ENCODE measurements around the gene AKAP8L.

Gene AKAP8L, protein sequence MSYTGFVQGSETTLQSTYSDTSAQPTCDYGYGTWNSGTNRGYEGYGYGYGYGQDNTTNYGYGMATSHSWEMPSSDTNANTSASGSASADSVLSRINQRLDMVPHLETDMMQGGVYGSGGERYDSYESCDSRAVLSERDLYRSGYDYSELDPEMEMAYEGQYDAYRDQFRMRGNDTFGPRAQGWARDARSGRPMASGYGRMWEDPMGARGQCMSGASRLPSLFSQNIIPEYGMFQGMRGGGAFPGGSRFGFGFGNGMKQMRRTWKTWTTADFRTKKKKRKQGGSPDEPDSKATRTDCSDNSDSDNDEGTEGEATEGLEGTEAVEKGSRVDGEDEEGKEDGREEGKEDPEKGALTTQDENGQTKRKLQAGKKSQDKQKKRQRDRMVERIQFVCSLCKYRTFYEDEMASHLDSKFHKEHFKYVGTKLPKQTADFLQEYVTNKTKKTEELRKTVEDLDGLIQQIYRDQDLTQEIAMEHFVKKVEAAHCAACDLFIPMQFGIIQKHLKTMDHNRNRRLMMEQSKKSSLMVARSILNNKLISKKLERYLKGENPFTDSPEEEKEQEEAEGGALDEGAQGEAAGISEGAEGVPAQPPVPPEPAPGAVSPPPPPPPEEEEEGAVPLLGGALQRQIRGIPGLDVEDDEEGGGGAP

DNA sequence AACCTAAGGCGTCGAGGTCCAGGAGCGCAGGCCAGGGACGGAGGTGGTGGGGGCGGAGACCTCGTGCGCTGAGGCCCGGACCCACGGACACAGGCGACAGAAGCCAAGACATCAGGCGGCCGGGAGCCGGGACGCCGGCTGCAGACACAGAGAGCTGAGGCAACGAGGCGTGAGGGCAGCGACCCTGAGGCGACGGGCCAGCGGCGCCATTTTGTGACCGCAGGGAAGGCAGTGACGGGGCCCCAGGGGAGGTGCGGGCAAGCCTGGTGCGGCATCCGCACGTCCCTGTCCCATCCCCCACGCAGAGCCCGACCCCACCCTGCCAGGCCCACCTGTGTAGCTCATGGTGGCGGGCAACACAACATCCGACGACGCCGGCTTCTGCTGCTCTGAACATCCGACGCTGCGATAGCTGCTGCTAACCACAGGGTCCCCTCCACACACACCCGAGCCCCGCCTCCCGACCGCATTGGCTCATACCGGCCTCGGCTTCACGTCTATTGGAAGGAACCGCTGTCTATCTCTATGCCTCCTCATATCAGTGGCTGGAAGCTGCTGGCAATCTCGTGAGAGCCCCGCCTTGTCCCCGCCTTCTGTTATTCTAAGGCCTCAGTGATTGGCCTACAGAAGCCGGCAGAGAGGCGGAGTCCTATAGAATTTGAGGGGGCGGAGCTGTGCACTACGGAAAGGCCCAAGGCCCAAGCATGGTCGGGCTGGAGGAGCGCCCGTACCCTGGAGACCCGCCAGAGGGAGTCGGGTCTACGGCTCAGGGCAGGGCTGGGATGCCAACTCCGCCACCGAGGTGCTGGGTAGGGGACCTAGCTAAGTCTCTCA is at the start of gene AKAP8L:
AKAP8L (minus strand) TSS at position 410 of the 834 bp plus-strand sequence; CDS start at position 345, 65 bp downstream.
- peak; percentile 98 to 99 for DNase-seq

DNA sequence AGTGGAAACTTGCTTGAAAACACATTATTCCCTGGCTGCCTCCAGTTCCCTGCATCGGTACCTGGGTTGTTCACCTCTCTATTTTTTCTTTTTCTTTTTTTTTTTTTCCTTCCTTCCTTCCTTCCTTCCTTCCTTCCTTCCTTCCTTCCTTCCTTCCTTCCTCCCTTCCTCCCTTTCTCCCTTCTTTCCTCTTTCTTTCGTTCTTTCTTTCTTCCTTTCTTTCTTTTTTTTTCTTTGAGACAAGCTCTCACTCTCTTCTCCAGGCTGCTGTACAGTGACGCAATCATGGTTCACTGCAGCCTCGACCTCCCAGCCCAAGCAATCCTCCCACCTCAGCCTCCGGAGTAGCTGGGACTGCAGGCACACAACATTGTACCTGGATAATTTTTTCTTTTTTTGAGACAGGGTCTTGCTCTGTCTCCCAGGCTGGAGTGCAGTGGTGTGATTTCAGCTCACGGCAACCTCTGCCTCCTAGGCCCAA is 49.0 kb upstream of the AKAP8L start:
- DNase-seq = no peak

DNA sequence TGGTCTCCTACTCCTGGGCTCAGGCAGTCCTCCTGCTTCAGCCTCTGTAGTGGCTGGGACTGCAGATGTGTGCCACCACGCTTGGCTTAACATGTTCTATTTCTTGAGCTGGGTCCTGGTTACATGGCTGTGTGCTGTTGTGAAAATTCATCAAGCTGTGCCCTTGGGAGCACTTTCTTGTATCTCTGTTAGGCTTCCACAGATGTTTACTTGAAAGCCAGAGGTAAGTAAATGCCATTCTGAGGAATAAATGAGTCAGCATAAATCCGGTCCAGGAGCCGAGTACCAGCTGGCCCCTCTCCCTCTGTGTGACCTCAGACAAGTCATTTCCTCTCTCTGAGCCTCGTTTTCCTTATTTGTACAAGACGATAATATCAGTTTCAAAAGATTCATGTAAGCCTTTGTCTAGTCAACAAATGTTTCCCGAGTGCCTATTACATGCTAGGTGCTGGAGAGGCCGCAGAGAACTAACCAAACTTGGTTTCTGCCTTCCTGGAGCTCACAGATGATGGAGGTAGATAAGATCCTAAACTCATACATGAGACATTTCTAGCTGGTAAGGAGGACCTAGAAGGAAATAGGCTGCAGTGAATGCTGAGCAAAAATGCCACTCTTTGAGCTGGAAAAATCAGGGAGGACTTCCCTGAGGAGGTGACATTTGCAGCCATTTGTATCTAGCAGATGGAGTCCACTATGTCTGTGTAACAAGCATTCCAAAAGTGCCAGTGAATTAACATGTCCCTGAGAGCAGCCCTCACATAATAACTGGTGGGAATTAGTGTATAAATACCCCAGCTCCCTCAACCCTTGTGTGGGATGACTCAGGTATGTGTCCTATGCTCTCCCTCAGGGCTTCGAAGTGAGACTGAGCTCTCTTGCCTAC is 48.3 kb upstream of the AKAP8L start:
- DNase-seq = no peak

DNA sequence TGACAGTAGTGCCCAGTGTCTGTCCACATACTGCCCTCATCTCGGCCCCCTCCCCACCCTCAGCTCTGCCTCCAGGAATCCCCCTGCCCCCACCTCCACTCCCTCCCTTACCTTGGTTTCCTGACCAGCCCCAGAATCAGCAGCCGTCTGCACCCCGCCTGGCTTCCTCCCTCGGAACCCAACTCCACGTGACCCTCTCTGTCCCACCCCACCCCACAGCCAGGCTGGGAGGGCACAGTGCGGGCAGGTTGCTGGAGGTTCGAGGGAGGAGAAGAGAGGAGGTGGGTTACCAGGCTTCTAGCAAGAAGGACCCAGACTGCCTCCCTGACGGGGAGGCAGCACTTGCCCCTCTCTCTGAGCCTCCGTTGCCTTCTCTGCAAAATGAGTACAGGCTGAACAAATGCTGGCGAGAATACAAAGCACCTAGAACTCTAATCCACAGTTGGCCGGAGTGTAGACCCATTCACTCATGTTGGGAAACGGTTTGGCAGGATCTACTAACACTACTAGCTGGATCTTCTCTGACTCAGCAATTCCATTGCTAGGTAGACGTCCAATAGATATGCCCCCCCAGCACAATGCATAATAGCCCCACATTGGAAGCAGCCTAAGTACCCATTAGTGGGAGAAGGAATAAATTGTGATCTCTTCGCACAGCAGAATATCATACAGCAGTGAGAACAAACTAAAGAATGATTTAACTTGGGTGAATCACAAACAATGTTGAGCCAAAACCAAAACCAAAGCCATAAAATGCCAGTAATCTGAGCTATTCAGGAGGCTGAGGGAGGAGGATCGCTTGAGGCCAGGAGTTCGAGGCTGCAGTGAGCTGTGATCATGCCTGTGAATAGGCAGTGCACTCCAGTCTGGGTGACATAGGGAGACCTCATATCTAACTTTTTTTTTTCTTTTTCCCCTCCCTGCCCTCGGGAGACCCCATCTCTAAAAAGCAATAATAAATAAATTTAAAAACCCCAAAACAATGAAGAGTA is 45.9 kb upstream of the AKAP8L start, which contains the start of gene RASAL3:
RASAL3 (minus strand) TSS at position 151 of the 992 bp plus-strand sequence. CDS start 186 bp downstream, outside the sequence.
- peak in 1 of 2 donors; percentile 5 for DNase-seq

DNA sequence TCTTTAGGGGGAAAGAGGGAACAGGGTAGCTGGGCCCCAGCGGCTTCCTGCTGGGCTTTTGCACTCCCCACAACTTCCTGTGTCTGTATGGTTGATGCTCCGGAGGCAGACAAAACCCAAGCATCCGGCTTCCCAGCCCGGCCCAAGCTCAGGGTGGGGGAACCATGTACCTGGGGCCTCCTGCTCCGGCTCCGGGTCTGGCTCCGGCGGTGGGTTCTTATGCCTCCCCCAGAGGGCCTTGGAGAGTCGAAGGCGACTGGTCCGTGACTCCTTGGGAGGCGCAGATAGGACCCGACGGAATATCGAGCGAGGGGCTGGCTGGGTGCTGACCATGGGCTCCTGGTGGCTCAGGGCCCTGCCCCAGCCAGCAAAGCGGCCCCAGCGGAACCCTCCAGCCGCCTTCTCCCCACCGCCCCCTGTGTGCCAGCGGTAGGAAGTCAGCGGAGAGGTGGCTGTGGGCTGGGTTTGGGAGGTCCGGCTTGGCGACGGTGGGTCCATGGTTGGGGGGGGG is 45.1 kb upstream of the AKAP8L start:
- DNase-seq = peak in 1 of 2 donors; percentile 4

DNA sequence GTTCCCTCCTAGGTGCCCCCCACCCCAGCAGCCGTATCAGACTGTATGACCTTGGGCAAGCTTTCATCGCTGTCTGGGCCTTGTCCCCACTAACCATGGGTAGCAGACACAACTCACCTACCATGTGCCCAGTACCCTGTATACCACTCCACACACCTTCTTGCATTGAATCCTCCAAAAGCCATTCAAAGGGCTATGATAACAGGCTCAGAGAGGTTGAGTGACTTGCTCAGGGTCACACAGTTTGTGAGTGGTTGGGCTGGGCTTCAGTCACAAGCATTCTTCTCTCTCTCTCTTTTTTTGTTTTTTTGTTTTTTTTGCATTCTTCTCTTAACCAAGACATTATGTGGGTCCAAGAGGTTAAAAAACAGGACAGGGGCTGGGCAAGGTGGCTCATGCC is 42.9 kb upstream of the AKAP8L start:
- DNase-seq = no peak

DNA sequence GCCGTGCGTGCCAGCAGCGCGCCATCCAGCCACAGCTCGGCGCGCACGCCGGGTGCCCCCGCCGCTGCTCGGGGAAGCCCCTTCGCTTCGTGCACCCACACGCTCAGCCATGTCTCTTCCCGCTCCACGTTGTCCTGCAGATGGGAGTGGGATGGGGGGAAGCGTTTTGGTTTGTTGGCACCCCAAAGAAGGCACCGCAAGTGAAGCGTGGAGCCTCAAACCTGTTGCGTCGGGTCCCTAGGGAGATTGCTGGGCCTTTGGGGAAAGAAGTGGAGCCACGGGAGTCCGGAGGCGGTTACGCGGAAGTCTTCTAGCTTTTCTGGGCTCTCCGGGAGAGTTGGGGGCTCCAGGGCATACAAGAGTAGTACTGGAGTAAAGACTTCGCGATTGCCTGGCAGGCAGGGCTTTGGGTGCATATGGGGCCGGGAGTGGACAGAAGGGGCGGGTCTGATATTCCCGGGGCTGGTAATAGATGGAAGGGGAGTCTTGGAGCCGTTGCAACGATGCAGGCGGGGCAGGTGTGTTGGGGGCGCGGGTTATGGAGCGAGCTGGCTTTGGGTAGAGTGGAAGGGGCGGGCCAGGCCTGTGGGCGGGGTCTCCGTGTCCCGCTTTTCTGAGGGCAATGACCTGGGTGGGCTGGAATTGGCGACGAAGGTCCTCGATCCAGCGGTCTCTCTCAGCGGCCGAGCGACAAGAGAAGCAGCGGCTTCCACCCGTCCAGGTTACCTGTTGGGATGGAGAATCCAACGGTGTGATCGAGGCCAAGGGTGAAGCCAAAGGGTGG is 39.1 kb upstream of the AKAP8L start:
- DNase-seq = no peak

DNA sequence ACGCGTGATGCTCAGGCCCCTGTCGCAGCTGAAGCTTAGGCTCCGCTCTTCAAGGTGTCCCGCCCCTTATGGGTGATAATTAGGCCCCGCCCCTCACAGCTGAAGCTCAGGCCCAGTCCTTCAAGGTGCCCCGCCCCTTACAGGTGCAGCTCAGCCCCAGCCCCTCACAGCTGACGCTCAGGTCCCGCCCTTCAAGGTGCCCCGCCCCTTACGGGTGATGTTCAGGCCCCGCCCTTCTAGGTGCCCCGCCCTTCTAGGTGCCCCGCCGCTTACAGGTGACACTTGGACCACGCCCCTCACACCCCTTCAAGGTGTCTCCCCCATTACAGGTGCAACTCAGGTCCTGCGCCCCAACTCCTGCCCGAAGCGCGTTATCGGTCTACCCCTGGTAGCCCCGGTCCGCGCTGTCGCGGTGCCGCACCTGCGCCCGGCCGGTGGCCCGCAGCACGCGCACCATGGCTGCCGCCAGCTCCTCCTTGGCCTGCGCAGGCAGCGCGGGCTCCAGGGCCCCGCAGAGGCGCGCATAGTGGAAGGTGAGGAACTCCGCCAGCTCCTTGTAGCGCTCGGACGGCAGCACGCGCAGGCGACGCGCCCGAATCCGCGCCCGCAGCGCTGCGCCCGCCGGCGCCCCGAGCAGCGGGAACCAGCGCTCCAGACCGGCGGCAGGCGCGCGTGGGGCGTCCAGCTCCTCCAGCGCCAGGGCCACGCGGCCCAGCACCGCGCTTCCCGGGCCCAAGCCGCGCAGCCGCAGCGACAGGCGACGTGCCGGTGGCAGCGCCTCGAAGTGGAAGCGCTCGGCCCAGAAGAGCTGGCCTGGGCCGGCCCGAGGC is 38.3 kb upstream of the AKAP8L start:
- no peak for DNase-seq

DNA sequence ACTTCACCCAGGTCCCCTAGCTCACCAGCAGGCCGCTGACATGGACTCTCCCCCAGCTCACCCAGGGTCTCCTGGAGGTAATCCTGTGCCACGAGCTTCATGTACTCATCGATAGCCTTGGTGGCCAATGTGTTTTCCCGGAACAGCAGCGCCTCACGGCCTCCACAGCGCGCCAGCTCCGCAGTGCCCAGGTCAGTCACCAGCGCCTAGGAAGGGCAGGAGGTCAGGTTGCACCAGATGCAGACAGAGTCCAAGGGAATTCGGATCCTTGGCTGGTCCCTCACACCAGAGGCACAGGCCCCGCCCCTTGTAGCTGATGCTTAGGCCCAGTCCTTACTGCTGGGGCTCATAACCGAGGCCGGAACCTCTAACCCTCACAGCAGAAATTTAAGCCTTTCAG is 37.7 kb upstream of the AKAP8L start:
- no peak for DNase-seq

DNA sequence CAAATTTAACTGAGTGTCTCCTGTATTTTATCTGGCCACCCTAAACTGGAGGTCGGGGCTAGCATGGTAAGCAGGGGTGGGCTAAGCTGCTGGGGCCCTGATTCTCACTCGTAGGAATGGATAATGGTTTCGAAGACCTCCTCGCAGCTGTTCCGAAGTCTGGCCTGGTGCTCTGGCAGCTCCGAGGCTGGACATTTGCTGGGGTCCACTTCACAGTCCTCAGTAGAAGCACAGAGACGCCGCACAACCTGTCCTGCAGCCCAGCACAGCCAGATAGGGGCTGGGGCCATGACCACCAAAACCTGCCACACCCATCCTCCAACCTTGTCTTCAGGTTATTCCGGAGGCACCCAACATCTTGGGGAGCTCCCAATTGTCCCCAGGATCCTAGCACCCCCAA is 37.2 kb upstream of the AKAP8L start:
- DNase-seq = no peak

DNA sequence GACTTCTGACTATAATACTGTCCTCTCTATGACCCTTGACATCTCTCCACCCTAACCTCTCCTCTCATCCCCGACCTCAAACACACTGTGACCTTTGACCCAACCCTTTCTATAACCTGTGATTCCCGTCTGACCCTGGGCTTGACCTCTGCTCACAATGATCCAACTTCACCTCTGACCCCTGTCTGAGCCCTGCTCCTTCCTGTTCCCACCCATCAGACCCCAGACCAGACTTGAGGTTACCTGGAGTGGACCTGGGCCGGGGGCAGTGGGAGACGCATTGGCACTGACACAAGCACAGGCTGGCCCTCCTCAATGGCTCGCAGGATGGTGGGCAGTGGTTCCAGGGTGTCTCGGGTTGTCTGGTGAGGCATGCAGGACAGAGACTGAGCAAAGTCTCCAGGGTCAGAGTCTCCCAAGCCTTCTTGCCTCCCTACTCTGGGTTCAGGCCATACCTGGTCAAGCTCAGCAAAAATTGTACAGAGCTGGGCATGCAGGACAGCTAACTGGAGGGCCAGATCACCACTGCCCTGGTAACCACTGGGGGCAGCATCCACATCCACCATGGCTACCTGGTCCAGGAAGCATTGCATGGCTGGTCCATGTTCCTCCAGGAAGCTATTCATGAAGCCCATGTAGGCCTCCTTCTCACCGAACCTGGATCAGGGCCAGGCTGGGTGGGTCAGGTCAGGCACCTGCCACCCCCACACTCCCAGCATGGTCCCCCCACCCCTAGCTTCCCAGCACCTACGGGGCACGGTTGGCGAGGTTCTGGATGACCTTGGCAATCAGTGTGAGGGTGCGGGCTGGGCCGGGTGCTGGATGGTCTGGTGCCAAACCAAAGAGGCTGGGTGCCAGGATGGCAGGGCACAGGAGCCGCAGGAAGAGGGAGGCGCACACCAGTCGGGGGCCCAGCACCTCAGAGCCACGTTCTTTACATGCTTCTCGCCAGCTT is 35.4 kb upstream of the AKAP8L start:
- DNase-seq = no peak

DNA sequence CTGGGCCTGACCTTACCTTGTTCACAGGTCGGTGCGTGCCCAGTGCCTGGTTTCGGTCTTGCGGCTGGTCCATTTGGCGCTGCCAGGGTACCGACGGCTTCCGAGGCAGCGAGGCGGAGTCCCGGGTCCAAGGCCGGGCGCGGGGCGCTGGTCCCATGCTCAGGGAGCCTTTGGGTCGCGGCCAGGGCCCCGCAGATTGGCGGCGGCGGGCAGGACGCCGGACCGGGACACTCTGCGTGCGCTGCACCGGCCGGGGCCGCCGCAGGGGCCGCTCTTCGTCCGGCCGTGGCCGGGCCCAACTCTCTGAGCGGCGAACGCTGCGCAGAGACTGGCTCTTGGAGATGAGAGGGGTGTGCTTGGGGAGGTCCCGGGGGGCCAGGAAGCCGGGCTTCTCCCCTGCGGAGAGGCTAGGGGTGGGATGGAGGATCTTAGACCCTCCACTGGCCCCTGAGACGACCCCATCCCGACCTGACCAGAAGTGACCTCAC is 34.3 kb upstream of the AKAP8L start:
- no peak for DNase-seq

DNA sequence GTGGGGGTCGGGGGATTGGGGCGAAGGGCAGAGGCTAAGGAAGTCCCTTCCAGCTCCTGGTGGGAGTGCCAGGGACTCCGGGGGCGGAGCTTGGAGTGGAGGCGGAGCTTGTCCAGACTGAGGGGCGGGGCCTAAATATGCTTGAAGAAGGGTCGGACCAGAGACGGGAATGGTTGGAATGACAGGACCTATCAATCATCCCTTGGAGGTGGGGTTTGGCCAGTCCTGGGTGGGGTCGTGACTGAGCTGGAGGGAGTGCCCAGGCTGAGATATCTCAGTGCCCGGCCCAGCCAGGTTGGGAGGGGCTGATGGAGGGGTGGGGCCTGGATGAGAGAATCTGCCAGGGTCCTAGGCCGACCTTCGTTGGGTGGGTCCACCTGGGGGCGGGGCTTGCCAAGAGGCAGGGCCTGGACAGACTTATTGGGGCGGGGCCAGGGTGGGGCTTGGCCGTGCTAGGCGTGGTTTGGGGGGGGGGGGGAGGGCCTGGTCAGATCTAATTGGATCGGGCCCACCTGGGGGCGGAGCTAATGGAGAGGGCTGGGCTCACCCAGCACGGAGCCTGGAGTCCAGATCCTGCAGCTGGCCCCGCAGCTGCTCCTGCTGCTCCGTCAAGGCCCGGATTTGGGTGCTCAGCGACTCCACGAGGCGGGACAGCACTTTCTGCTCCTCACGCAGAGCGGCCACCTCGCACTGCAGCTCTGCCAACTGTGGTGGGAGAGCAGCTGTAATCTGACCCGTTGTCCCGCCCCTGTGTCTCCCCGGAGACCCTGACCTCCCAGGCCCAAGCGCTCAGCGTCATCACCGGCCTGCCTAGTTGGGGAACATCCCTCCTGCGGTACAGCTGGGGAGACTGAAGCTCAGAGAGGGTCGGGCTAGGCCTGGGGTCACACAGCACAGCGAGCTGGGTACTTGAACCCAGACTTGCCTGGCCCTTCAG is 33.6 kb upstream of the AKAP8L start:
- peak in 1 of 2 donors; percentile 29 for DNase-seq

DNA sequence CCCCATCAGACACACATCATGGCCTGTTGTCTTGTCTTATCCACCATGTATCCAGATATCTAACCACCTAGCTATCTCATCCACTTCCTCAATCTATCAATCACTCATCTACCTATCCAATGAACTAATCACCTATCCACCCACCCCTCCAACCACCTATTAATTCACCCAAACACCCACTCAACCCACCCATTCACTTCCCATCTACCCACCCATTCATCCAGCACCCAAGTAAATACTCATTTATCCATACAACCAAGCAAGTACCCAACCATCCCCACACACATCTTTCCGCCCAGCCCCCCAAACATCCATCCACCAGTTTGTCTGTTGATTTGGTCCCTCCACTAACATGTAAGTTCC is 31.7 kb upstream of the AKAP8L start:
- DNase-seq = no peak

DNA sequence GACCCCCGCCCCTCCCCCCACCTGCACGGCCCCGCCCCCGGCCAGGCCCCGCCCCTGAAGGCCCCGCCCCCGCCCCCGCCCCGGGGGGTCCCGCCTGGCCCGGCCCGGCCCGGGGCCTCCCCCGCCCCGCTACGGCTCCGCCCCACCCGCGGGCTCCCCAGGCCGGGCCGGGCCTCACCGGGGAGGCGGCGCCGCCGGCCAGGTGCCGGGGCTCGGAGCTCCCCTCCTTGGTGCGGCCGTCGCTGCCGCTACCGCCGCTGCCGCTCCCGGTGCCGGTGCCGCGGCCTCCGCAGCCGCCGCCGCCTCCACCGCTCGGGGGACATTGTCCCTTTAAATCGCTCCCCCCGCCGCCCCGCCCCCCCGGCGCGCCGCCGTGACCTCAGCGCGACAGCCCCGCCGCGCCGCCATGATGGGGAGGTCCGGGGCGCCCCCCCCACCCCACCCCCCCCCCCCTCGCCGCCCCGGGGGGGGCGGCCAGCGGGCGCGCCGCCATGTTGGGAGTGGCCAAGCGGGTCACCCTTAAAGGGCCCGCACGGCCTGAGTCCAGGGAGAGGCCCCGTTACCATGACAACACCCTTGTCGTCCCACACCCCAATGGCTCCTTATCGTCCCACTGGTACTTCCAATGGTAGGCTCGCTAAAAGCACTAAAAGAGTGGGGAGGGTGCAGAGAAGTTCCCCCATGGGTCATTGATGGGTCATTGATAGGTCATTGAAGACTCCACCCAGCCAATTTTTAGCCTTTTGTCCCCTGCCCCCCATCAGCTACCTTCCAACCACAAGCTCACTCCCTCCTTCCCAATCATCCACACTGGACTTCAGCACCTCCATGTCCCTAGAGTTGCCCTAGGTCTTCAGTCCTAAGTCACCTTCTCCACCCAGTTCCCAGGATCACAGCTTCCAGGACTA is 31.1 kb upstream of the AKAP8L start, which contains the start of gene WIZ:
WIZ (minus strand) TSS at position 337 of the 908 bp plus-strand sequence. CDS start 1,649 bp downstream, outside the sequence.
- DNase-seq = peak; percentile 27 to 76

All from hippocampal formation (tissue), 2 donors.